Measurements from ENCODE around the gene FAM13C.

DNA sequence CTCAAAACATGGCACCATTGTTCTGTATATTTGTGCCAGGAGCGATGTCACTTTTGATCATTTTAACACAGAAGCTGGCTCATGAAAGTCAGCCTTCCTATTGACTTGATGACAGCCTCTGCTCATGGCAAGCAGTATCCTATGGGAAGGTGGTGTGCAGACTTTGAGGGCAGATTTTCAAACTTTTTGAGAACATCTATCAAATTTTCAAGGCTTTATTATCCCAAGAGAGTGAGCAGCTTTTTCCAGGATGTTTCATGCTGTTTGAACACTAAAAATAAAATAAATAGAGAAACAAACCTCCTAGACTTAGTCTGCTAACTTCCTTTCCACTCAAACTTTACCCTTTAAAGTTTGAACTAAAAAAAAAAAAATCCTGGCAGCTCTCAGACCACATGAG, 20.3 kb downstream of the FAM13C start:
- TF ChIP-seq, protein P1, sequence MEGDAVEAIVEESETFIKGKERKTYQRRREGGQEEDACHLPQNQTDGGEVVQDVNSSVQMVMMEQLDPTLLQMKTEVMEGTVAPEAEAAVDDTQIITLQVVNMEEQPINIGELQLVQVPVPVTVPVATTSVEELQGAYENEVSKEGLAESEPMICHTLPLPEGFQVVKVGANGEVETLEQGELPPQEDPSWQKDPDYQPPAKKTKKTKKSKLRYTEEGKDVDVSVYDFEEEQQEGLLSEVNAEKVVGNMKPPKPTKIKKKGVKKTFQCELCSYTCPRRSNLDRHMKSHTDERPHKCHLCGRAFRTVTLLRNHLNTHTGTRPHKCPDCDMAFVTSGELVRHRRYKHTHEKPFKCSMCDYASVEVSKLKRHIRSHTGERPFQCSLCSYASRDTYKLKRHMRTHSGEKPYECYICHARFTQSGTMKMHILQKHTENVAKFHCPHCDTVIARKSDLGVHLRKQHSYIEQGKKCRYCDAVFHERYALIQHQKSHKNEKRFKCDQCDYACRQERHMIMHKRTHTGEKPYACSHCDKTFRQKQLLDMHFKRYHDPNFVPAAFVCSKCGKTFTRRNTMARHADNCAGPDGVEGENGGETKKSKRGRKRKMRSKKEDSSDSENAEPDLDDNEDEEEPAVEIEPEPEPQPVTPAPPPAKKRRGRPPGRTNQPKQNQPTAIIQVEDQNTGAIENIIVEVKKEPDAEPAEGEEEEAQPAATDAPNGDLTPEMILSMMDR (IDR thresholded peaks at IDR 0.05): no peak
- TF ChIP-seq POLR2A (IDR thresholded peaks at IDR 0.05): no peak
- no peak for TF ChIP-seq POLR2AphosphoS5 (IDR thresholded peaks at IDR 0.05)
